H9 (cell line): Measurements from ENCODE around the gene ASPHD1. TPM values are rescaled to one million over a fixed set of nuclear protein-coding genes. Genes with fewer than 3 reads are reported as not detected.

ENCODE experiments used
- DNase-seq: peaks from one replicate; pipeline ENCODE4 v3.0.0-alpha.2; 2017
- H2AFZ ChIP-seq: one replicate; pipeline ENCODE4 v1.6.1; 2013; ENCODE audit warnings: mild to moderate bottlenecking, low read length, control low read depth, moderate library complexity
- H2AK5ac ChIP-seq: 2 replicates; pipeline ENCODE4 v1.6.1; 2013; ENCODE audit warnings: low read length, control low read depth, mixed read lengths; ENCODE audit not compliant: insufficient read length
- H2BK120ac ChIP-seq: one replicate; pipeline ENCODE4 v1.6.1; 2013; ENCODE audit warnings: low read depth, mild to moderate bottlenecking, low read length, control low read depth, inconsistent platforms; ENCODE audit not compliant: poor library complexity, severe bottlenecking
- H2BK12ac ChIP-seq: 2 replicates; pipeline ENCODE4 v1.6.1; 2013; ENCODE audit warnings: low read length, control low read depth, mixed read lengths, low read depth; ENCODE audit not compliant: insufficient read length
- H2BK15ac ChIP-seq: 2 replicates; pipeline ENCODE4 v1.6.1; 2013; ENCODE audit warnings: low read depth, low read length, control low read depth
- H2BK20ac ChIP-seq: one replicate; pipeline ENCODE4 v1.6.1; 2013; ENCODE audit warnings: low read depth, mild to moderate bottlenecking, low read length, control low read depth, inconsistent platforms; ENCODE audit not compliant: poor library complexity, severe bottlenecking
- H2BK5ac ChIP-seq: 2 replicates; pipeline ENCODE4 v1.6.1; 2013; ENCODE audit warnings: low read length, control low read depth, mixed read lengths; ENCODE audit not compliant: insufficient read length
- H3K14ac ChIP-seq: 2 replicates; pipeline ENCODE4 v1.6.1; 2013; ENCODE audit warnings: low read length, control low read depth; ENCODE audit not compliant: insufficient read depth
- H3K18ac ChIP-seq: 2 replicates; pipeline ENCODE4 v1.6.1; 2013; ENCODE audit warnings: low read depth, mild to moderate bottlenecking, mixed read lengths, low read length, control low read depth; ENCODE audit not compliant: insufficient read length
- H3K23ac ChIP-seq: 2 replicates; pipeline ENCODE4 v1.6.1; 2013; ENCODE audit warnings: low read length, control low read depth, mixed read lengths, low read depth; ENCODE audit not compliant: insufficient read length
- H3K23me2 ChIP-seq: 2 replicates; pipeline ENCODE4 v1.6.1; 2013; ENCODE audit warnings: low read depth, mild to moderate bottlenecking, mixed read lengths, low read length, control low read depth; ENCODE audit not compliant: insufficient read length, poor library complexity, severe bottlenecking
- H3K27ac ChIP-seq: 2 replicates; pipeline ENCODE4 v1.5.1; 2013; ENCODE audit warnings: low read length, control low read depth, mixed read lengths, low read depth; ENCODE audit not compliant: insufficient read length
- H3K27me3 ChIP-seq: 2 replicates; pipeline ENCODE4 v1.6.1; 2013; ENCODE audit warnings: low read length, control low read depth, inconsistent platforms; ENCODE audit not compliant: insufficient read depth
- H3K4ac ChIP-seq: 2 replicates; pipeline ENCODE4 v1.6.1; 2013; ENCODE audit warnings: low read depth, mild to moderate bottlenecking, control low read depth, inconsistent platforms, low read length, moderate library complexity
- H3K4me1 ChIP-seq: 2 replicates; pipeline ENCODE4 v1.6.1; 2013; ENCODE audit warnings: low read length, control low read depth, inconsistent platforms; ENCODE audit not compliant: insufficient read depth
- H3K4me2 ChIP-seq: 2 replicates; pipeline ENCODE4 v1.6.1; 2013; ENCODE audit warnings: low read length, control low read depth, mixed read lengths; ENCODE audit not compliant: insufficient read length, insufficient read depth
- H3K56ac ChIP-seq: 2 replicates; pipeline ENCODE4 v1.6.1; 2013; ENCODE audit warnings: low read depth, mild to moderate bottlenecking, mixed read lengths, low read length, control low read depth; ENCODE audit not compliant: insufficient read length
- H3K79me1 ChIP-seq: 2 replicates; pipeline ENCODE4 v1.6.1; 2013; ENCODE audit warnings: low read depth, mild to moderate bottlenecking, moderate library complexity, low read length, control low read depth, inconsistent platforms; ENCODE audit not compliant: insufficient read depth, poor library complexity, severe bottlenecking
- H3K79me2 ChIP-seq: 2 replicates; pipeline ENCODE4 v1.6.1; 2013; ENCODE audit warnings: low read length, control low read depth, inconsistent platforms; ENCODE audit not compliant: insufficient read depth
- H3K9ac ChIP-seq: 2 replicates; pipeline ENCODE4 v1.6.1; 2013; ENCODE audit warnings: low read length, control low read depth, mixed read lengths; ENCODE audit not compliant: insufficient read length; ENCODE audit errors: extremely low read depth
- H3K9me3 ChIP-seq: one replicate; pipeline ENCODE4 v1.6.1; 2013; ENCODE audit warnings: low read depth, low read length, inconsistent platforms; ENCODE audit not compliant: control insufficient read depth
- H3T11ph ChIP-seq: one replicate; pipeline ENCODE4 v1.6.1; 2013; ENCODE audit warnings: mild to moderate bottlenecking, low read length, control low read depth, inconsistent platforms
- H4K20me1 ChIP-seq: one replicate; pipeline ENCODE4 v1.6.1; 2013; ENCODE audit not compliant: control insufficient read depth, insufficient read length, insufficient read depth
- H4K5ac ChIP-seq: 2 replicates; pipeline ENCODE4 v1.6.1; 2013; ENCODE audit warnings: low read depth, mild to moderate bottlenecking, mixed read lengths, low read length, control low read depth; ENCODE audit not compliant: insufficient read length
- H4K8ac ChIP-seq: replicated peaks from 2 replicates; pipeline ENCODE4 v1.6.1; 2013; ENCODE audit warnings: low read length, control low read depth, mixed read lengths, low read depth; ENCODE audit not compliant: insufficient read length
- H4K91ac ChIP-seq: 2 replicates; pipeline ENCODE4 v1.6.1; 2013; ENCODE audit warnings: low read depth, mild to moderate bottlenecking, moderate library complexity, mixed read lengths, low read length, control low read depth; ENCODE audit not compliant: insufficient read length
- H3K27ac Mint-ChIP-seq, 3 experiments: 2 replicates in 2 of 3; 3 replicates in 1 of 3; pipeline ENCODE4 v1.8.0; 2020 to 2021; ENCODE audit warnings: mixed read lengths in 3 of 3, mild to moderate bottlenecking in 1 of 3, moderate library complexity in 1 of 3
- H3K27me3 Mint-ChIP-seq: 2 replicates; pipeline ENCODE4 v1.8.0; 2021; ENCODE audit warnings: low read depth, mild to moderate bottlenecking, moderate library complexity, mixed read lengths
- H3K36me3 Mint-ChIP-seq, 3 experiments: 2 replicates in 2 of 3; 3 replicates in 1 of 3; pipeline ENCODE4 v1.8.0; 2020 to 2021; ENCODE audit warnings: low read depth in 3 of 3, mixed read lengths in 3 of 3; ENCODE audit not compliant: insufficient read depth in 1 of 3
- H3K4me1 Mint-ChIP-seq, 2 experiments: 2 replicates each; pipeline ENCODE4 v1.8.0; 2020; ENCODE audit warnings: mixed read lengths in 2 of 2
- H3K4me3 Mint-ChIP-seq, 2 experiments: 2 replicates in 1 of 2; 3 replicates in 1 of 2; pipeline ENCODE4 v1.8.0; 2020 to 2021; ENCODE audit warnings: mild to moderate bottlenecking in 2 of 2, mixed read lengths in 2 of 2, moderate library complexity in 1 of 2
- H3K9me3 Mint-ChIP-seq, 2 experiments: 2 replicates in 1 of 2; 3 replicates in 1 of 2; pipeline ENCODE4 v1.8.0; 2020; ENCODE audit warnings: mild to moderate bottlenecking in 2 of 2, mixed read lengths in 2 of 2, moderate library complexity in 1 of 2
- CTCF ChIP-seq: fragments of 200-600 bp; sonication (generic); conservative IDR thresholded peaks from 3 replicates; pipeline ENCODE4 v1.8.0; 2021; ENCODE audit warnings: antibody characterized with exemption, mild to moderate bottlenecking
- WGBS: extraction: QIAGEN DNeasy Blood & Tissue Kit; methylation state at CpG from one replicate; pipeline ENCODE4 v1.1.7; 2013; ENCODE audit warnings: missing lambda C conversion rate, low lambda C conversion rate, mixed read lengths; ENCODE audit not compliant: insufficient read length; ENCODE audit errors: extremely low coverage; 5-methylcytosine and 5-hydroxymethylcytosine counted together
- total RNA-seq: library from RNA; stranded (reverse); gene quantifications from 2 replicates; pipeline ENCODE4 v1.2.1, GENCODE V29; 2021

ASPHD1 gene
- total RNA-seq, 1 experiment from 2014 or later: 16.7 TPM

- Histone ChIP-seq H4K20me1 (no peaks in the 10 kb centered on the region), H3K9me3 (no peaks in the 10 kb centered on the region), H4K5ac (no peak overlapping the region), H3K56ac (no peak overlapping the region), H3T11ph (no peak overlapping the region), H3K27me3 (no peaks in the 10 kb centered on the region), H3K79me2 (no peaks in the 10 kb centered on the region), H2AK5ac (no peak overlapping the region), H4K91ac (no peak overlapping the region), H3K14ac (no peak overlapping the region), H2AFZ (no peak overlapping the region), H4K8ac (no peak overlapping the region), H3K4ac (no peak overlapping the region), H2BK15ac (no peak overlapping the region), H3K27ac (no peak overlapping the region), H3K9ac (no peak overlapping the region), H2BK120ac (no peak overlapping the region), H2BK20ac (no peak overlapping the region), H3K23me2 (no peaks in the 10 kb centered on the region), H3K4me1 (no peaks in the 10 kb centered on the region), H3K18ac (no peak overlapping the region), H2BK5ac (no peak overlapping the region), H2BK12ac (no peak overlapping the region), H3K23ac (no peak overlapping the region), H3K4me2 (no peak overlapping the region), H3K79me1 (no peaks in the 10 kb centered on the region)
- Mint-ChIP-seq H3K9me3 (no peaks in the 10 kb centered on the region; a peak in 1 of 5 replicates), H3K4me3 (no peak overlapping the region), H3K27me3 (no peaks in the 10 kb centered on the region), H3K36me3 (peaks cover 17 to 29% (median 21%) of the 10 kb centered on the region in 3 experiments; a peak in 6 of 7 replicates), H3K27ac (peak overlapping the region in 2 of 3 experiments; percentile 57 to 83; a peak in 5 of 7 replicates), H3K4me1 (peaks cover 3 to 17% of the 10 kb centered on the region in 2 experiments)
- no peak for DNase-seq
- no CpG with 5 or more reads among the region's 2 CpGs for WGBS
- TF ChIP-seq CTCF: no peak
Measured at GRCh38 chr16:29907973-29908372, 7.7 kb downstream of the ASPHD1 start.
